Measurements from ENCODE around the gene FAM156A. TPM values are rescaled to one million over a fixed set of nuclear protein-coding genes. Genes with fewer than 3 reads are reported as not detected.
"Not testable (repeated sequence)": the region's sequence is repeated elsewhere in the genome, so short reads cannot be mapped to it uniquely, and the experiment has no call there.

FAM156A gene
- total RNA-seq, 4 donors from 2014 or later, result 14.9 to 89.4 (median 32.9) TPM

DNA sequence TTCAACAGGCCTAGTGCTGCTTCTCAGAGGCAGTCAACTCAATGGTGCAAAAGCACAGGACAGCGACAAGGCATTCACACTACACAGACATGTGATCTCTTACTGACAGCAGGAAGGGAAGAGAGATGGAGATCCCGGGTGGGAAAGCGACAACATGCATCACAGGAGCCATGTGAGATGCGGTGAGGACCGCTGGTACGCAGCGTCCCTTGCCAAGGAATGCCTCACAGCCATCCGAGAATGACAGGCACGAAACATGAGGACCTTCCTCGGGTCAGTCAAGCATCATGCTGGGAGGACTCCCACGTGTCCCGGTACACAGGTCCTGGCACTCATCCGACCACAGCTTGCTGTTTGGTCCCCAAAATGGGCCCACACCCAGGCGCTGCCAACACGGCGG, 10.8 kb downstream of the FAM156A start:
- WGBS, 2 donors, result no CpG with 5 or more reads among the region's 16 CpGs
- H3K36me3 ChIP-seq, result not testable (repeated sequence)

DNA sequence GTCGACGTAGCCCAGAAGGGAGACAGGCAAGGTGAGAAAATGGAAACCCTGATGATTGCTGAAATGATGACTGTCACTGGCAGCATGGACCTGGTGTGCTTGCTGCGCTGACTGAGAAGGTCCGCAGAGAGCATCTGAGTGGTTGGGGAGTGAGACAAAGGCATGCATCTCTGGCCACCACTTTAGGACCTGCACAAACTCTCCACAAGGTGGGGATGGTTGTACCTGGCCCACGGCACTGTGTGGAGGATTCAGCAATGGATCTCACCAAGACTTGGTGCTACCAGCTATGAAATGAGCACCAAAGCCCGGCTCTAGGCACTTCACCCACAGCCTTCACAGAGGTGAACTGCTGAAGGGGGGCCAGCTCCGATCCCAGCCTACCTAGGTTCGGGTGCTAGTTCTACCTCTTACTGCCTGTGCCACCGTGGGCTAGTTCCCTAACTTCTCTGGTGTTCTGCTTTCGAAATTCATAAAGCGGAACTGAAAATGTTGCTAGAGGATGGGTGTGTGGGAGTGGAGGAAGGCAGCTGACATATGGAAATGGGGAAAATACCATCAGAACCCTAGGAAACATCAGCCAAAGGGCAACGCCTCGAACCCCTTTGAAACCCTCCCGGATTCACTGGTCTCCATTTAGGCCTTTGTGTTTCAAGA, 12.4 kb downstream of the FAM156A start:
- not testable (repeated sequence) for H3K9me3 ChIP-seq; H3K4me1 ChIP-seq; H3K4me3 ChIP-seq; DNase-seq (ENCODE audit: low spot score in 2 of 2); H3K36me3 ChIP-seq; H3K27me3 ChIP-seq; H3K27ac ChIP-seq
- WGBS, 2 donors, result no CpG with 5 or more reads among the region's 14 CpGs

More for the DNA sequence above, 10.8 kb downstream of the FAM156A start:
- H3K4me3 ChIP-seq; H3K27me3 ChIP-seq; H3K4me1 ChIP-seq; DNase-seq (ENCODE audit: low spot score in 2 of 2); H3K9me3 ChIP-seq; H3K27ac ChIP-seq: not testable (repeated sequence)

DNA sequence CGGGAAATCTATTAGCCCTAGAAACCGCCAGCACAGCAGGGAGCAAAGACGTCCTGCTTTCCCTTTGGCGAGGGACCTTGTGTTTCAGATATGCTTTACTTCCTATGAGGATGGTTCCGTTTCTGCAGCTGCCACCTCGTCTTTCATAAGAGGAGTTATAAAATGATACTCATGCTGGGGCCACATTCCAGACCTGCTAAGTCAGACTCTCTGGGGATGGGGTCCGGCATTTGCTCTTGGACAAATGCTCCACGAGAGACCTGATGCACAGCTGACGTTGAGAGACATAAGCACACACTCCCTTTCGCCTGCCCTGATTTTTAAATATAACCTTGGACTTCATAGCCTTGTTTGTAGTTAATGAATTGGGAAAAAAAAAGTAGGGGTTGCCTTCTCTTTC, 16.6 kb downstream of the FAM156A start:
- not testable (repeated sequence) for H3K27ac ChIP-seq; H3K36me3 ChIP-seq; H3K27me3 ChIP-seq; H3K4me1 ChIP-seq; H3K9me3 ChIP-seq; DNase-seq (ENCODE audit: low spot score in 2 of 2); H3K4me3 ChIP-seq
- WGBS, 2 donors, result no CpG with 5 or more reads among the region's 10 CpGs

- DNase-seq (ENCODE audit: low spot score in 2 of 2); H3K4me1 ChIP-seq; H3K27ac ChIP-seq; H3K4me3 ChIP-seq; H3K9me3 ChIP-seq; H3K36me3 ChIP-seq; H3K27me3 ChIP-seq: not testable (repeated sequence)
- WGBS, 2 donors, result no CpG with 5 or more reads among the region's 4 CpGs
Observed at GRCh38 chrX:52940704-52941103, 17.6 kb downstream of the FAM156A start.

DNA sequence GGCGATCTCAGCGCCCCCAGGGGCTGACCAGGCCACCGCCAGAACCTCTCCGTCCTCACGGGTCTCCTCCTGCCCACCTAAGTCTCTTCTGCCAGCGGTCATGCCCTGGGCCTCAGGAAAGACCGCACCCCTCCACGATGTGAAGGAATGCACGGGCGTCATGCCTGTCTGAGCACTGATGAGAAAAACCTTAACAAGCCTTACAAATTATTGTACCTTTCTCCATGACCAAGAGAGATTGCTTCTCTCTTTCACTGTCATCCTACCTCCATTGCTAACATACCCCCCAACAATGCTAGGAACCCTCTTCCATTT, 22.9 kb downstream of the FAM156A start:
- 1% methylated on average over 10 of the region's 10 CpGs; no CpG with 5 or more reads in 1 of the 2 donors for WGBS, 2 donors
- not testable (repeated sequence) for DNase-seq (ENCODE audit: low spot score in 2 of 2); H3K4me1 ChIP-seq; H3K36me3 ChIP-seq; H3K27me3 ChIP-seq; H3K9me3 ChIP-seq
- H3K27ac ChIP-seq, result peak overlapping the region; percentile 95 to 98 (median 96)
- H3K4me3 ChIP-seq, result peak overlapping the region; percentile 45 to 64 (median 50)

- Histone ChIP-seq H3K27ac (peak overlapping the region; percentile 95 to 98 (median 96)), H3K36me3 (no peaks in the 10 kb centered on the region), H3K4me1 (peaks cover 0 to 6% (median 0%) of the 10 kb centered on the region in 4 donors), H3K27me3 (no peaks in the 10 kb centered on the region), H3K9me3 (no peaks in the 10 kb centered on the region), H3K4me3 (peak overlapping the region; percentile 45 to 64 (median 50))
- WGBS, 2 donors, result 0 to 1% methylated on average over 8 to 28 of the region's 61 CpGs
- TF ChIP-seq CTCF (IDR thresholded peaks at IDR 0.05) (peak; percentile 74 to 100 (median 92)), EP300 (IDR thresholded peaks at IDR 0.05) (peak; percentile 59 to 91), POLR2A (IDR thresholded peaks at IDR 0.05) (peak; percentile 49 to 90)
- DNase-seq (ENCODE audit: low spot score in 2 of 2), result peak; percentile 81 to 88
Observed at GRCh38 chrX:52934704-52935469, 23.4 kb downstream of the FAM156A start.

DNA sequence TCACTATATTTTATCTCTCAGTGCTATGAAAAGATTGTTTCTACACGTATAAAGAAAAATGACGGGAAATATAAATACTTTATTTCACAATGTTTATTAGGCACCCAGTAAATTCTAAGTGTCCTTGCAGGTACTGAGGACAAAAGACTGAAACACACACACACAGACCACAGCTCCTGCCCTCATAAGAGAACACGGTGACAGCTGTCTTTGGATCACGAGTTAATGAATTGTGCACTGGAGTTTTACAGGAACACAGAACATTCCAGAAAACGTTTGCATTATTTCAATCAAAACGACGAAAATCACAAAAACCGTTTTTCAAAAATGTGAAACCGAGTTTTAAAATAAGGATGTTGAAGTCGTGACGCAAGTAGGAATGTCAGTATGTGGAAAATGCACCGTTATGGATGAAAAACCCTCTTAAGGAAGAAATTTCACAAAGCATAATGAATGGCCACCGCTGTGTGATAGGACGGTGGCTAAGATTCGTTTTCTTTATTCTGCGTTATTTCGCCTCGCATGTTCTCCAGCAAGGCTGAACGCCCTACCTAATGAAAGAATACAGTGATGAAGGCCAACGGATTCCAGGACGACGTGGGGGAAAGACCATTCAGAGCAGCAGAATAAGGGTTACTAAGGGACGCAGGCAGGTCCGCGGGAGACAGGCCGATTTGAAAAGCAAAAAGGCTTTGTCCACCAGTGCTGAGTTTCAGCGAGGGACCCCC, 24.2 kb downstream of the FAM156A start:
- Histone ChIP-seq H3K27ac (peak overlapping the region; percentile 95 to 98 (median 96)), H3K9me3 (no peaks in the 10 kb centered on the region), H3K36me3 (no peaks in the 10 kb centered on the region), H3K4me1 (peaks cover 0 to 6% (median 0%) of the 10 kb centered on the region in 4 donors), H3K4me3 (peak overlapping the region; percentile 45 to 64 (median 50)), H3K27me3 (no peaks in the 10 kb centered on the region)
- TF ChIP-seq CTCF (IDR thresholded peaks at IDR 0.05) (no peak), EP300 (IDR thresholded peaks at IDR 0.05) (no peak), POLR2A (IDR thresholded peaks at IDR 0.05) (no peak)
- DNase-seq (ENCODE audit: low spot score in 2 of 2), result no peak
- WGBS, 2 donors, result 2 to 4% methylated on average over 21 to 27 of the region's 27 CpGs

Data from tibial nerve (tissue), 4 donors.